D341Med (cell line): Measurements from ENCODE around the gene MS4A18.

Experiments
- DNase-seq: peaks from one replicate; pipeline ENCODE4 v3.0.0; 2012; ENCODE audit warnings: low spot score

MS4A18 gene

GRCh38 chr11:60786811-60787567 is 62.5 kb downstream of the MS4A18 start:
- no peak for DNase-seq

GRCh38 chr11:60788401-60789125 is 64.0 kb downstream of the MS4A18 start:
- no peak for DNase-seq

GRCh38 chr11:60790726-60791125 is 66.2 kb downstream of the MS4A18 start:
- DNase-seq = no peak

GRCh38 chr11:60791153-60791933 is 66.8 kb downstream of the MS4A18 start:
- no peak for DNase-seq

GRCh38 chr11:60792521-60792920 is 68.0 kb downstream of the MS4A18 start:
- no peak for DNase-seq
